ENCODE results near the gene COX6A2.
"Not testable (repeated sequence)": the region's sequence is repeated elsewhere in the genome, so short reads cannot be mapped to it uniquely, and the experiment has no call there.

COX6A2 gene

DNA sequence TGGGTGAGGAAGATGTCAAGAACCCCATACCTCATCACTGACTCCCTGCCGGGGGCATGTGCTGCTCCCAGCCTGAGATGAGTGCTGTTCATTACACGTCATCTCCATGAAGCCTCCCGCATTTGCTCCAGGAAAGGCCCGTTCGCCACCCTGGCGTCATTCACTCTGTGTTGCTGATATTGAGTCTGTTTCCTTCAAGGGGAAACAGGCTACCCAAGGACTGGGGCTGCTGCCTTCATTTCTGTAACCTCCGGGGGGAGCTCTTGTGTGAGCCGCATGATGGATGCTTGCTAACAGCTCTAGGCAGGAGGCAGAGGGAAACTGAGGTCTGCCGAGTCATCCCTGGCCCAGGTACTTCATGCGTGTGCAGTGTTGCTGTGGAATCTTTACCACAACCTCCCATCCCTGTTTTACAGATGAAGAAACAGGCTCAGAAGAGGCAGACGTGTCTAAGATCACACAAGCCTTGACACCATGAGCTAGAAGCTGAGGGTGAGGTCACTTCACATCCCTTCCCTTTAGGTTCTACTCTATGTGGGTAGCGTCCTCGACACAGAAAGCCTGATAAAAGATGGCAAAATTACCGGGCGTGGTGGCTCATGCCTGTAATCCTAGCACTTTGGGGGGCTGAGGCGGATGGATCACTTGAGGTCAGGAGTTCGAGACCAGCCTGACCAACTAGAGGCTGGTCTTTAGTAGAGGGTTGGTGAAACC is 27.6 kb upstream of the COX6A2 start:
- H3K27me3 ChIP-seq (replicated peaks) = no peaks in the 10 kb centered on the region
- TF ChIP-seq, protein P1, sequence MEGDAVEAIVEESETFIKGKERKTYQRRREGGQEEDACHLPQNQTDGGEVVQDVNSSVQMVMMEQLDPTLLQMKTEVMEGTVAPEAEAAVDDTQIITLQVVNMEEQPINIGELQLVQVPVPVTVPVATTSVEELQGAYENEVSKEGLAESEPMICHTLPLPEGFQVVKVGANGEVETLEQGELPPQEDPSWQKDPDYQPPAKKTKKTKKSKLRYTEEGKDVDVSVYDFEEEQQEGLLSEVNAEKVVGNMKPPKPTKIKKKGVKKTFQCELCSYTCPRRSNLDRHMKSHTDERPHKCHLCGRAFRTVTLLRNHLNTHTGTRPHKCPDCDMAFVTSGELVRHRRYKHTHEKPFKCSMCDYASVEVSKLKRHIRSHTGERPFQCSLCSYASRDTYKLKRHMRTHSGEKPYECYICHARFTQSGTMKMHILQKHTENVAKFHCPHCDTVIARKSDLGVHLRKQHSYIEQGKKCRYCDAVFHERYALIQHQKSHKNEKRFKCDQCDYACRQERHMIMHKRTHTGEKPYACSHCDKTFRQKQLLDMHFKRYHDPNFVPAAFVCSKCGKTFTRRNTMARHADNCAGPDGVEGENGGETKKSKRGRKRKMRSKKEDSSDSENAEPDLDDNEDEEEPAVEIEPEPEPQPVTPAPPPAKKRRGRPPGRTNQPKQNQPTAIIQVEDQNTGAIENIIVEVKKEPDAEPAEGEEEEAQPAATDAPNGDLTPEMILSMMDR (IDR thresholded peaks at IDR 0.05; ENCODE audit: low read depth, low read length, missing control alignments) = peak; percentile 64
- no peak overlapping the region for H3K27ac ChIP-seq
- in situ Hi-C loops (cut with HindIII; ENCODE audit: low pct_ligation_motif_present, low sequenced_read_pairs) = loop anchor here (25.0 kb wide), 2 partner anchors 268 to 518 kb away; partner anchors contain the start of genes FUS and ORAI3
- DNase-seq = no peak
- no peaks in the 10 kb centered on the region for H3K36me3 ChIP-seq (replicated peaks)
- H3K4me3 ChIP-seq (ENCODE audit: low read depth, low read length) = no peak overlapping the region

DNA sequence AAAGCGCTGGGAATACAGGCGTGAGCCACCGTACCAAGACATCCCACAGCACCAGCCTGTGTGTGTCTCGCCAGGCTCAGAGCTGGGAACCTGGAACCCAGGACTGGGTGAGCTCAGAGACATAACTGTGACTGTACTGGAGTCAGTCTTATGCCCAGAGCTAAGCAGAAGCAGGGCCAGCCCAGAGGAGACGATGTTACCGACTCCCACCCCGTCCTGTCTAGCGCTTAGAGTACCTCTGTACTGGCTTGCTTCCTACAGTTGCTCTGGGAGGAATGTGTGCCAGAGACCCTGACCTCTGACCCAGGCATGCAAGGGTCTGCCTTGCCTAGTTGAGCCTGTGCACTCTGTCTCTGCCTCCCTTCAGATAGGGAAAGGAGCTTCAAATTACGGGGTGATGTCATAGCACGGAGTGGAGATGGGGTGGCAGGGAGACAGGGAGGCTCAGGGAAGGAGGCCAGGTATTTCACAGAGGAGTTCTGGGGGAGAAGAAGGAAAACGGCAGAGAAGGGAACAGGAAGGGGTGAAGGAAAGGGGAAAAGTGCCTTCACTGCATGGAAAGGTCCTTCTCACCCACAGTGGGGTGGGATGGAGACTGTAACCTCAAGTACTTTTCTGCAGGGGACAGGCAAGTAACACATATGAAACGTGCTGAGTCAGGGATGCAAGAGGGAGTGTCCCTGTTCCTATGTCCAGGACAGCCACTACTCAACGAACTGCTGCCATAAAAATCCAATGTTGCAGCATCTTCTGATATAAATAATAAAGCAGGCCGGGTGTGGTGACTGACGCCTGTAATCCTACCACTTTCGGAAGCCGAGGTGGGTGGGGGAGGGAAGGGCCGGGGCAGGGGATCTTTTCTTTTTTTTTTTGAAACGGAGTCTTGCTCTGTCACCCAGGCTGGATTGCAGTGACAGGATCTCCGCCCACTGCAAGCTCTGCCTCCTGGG is 25.4 kb upstream of the COX6A2 start:
- Histone ChIP-seq H3K27ac (peak overlapping the region; percentile 77), H3K4me3 (ENCODE audit: low read depth, low read length) (no peak overlapping the region), H3K36me3 (replicated peaks) (no peaks in the 10 kb centered on the region), H3K27me3 (replicated peaks) (no peaks in the 10 kb centered on the region)
- in situ Hi-C loops (cut with HindIII; ENCODE audit: low pct_ligation_motif_present, low sequenced_read_pairs) = loop anchor here (25.0 kb wide), 2 partner anchors 266 to 516 kb away; partner anchors contain the start of genes FUS and ORAI3
- DNase-seq = peak; percentile 40
- TF ChIP-seq, protein P1 (IDR thresholded peaks at IDR 0.05; ENCODE audit: low read depth, low read length, missing control alignments) = no peak

DNA sequence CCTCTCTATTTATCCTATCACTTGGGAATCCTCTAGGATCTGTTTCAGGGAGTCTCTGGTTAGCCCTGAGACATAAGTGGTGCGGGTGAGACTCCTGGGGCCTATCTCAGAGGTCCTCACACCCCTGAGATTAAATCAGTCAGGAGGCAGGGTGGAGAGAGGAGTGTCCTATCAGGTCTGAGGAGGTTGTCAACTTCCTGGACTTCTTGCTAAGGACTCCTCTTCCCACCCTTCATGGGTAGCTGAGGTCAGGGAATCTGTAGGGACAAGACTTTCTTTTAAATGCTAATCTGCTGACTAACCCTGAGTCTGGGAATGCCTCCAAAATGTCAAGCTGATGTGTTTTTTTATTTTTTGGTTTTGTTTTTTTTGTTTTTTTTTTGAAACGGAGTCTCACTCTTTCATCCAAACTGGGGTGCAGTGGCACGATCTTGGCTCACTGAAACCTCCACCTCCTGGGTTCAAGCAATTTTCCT is 24.5 kb upstream of the COX6A2 start:
- no peaks in the 10 kb centered on the region for H3K27me3 ChIP-seq (replicated peaks)
- TF ChIP-seq, protein P1 (IDR thresholded peaks at IDR 0.05; ENCODE audit: low read depth, low read length, missing control alignments) = no peak
- peak; percentile 87 for DNase-seq
- no peak overlapping the region for H3K4me3 ChIP-seq (ENCODE audit: low read depth, low read length)
- no peaks in the 10 kb centered on the region for H3K36me3 ChIP-seq (replicated peaks)
- in situ Hi-C loops (cut with HindIII; ENCODE audit: low pct_ligation_motif_present, low sequenced_read_pairs) = loop anchor here (25.0 kb wide), 2 partner anchors 265 to 515 kb away; partner anchors contain the start of genes FUS and ORAI3
- peak overlapping the region; percentile 77 for H3K27ac ChIP-seq

DNA sequence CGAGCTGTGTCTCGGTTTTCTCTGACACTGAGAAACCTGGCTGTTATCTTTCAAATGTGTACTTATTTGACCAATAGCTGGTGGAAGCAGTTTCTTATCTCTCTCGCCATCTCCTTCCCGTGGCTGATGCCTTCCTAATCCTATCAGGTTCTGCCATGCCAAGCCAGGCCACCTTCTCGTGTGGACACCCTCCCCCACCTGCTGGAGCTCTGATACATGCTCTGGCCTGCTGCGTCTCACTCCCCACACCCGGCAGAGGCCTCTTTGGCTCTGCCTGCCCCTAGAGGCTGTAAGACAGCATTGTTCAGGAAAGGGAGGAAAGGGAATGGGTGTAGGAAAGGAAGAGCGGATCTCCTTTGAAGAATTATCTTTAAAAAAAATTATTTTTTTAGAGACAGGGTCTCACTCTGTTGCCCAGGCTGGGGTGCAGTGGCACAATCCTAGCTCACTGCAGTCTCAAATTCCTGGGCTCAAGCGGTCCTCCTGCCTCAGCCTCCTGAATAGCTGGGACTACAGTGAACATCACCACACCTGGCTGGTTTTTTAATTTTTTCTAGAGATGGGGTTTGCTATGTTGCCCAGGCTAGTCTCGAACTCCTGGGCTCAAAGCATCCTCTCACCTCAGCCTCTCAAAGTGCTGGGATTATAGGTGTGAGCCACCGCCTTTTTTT is 23.7 kb upstream of the COX6A2 start:
- H3K36me3 ChIP-seq (replicated peaks) = no peaks in the 10 kb centered on the region
- in situ Hi-C loops (cut with HindIII; ENCODE audit: low pct_ligation_motif_present, low sequenced_read_pairs) = loop anchor here (25.0 kb wide), 2 partner anchors 265 to 515 kb away; partner anchors contain the start of genes FUS and ORAI3
- H3K4me3 ChIP-seq (ENCODE audit: low read depth, low read length) = no peak overlapping the region
- no peaks in the 10 kb centered on the region for H3K27me3 ChIP-seq (replicated peaks)
- DNase-seq = peak; percentile 64
- TF ChIP-seq, protein P1 (IDR thresholded peaks at IDR 0.05; ENCODE audit: low read depth, low read length, missing control alignments) = peak; percentile 86
- peak overlapping the region; percentile 77 for H3K27ac ChIP-seq

DNA sequence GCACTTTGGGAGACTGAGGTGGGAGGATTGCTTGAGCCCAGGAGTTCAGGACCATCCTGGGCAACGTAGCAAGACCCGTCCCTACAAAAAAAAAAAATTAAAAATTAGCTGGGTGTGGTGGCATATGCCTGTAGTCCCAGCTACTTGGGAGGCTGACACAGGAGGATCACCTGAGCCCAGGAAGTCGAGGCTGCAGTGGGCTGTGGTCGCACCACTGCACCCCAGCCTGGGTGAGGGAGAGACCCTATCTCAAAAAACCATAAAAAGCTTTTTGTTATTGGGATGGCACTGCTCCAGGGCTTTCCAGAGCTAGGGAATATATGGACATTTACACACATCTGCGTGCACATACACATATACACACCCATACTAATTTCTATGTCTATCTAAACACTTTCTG is 23.0 kb upstream of the COX6A2 start:
- Histone ChIP-seq H3K27ac (no peak overlapping the region), H3K36me3 (replicated peaks) (no peaks in the 10 kb centered on the region), H3K4me3 (ENCODE audit: low read depth, low read length) (no peak overlapping the region), H3K27me3 (replicated peaks) (no peaks in the 10 kb centered on the region)
- no peak for DNase-seq
- in situ Hi-C loops (cut with HindIII; ENCODE audit: low pct_ligation_motif_present, low sequenced_read_pairs) = loop anchor here (25.0 kb wide), 2 partner anchors 264 to 514 kb away; partner anchors contain the start of genes FUS and ORAI3
- TF ChIP-seq, protein P1 (IDR thresholded peaks at IDR 0.05; ENCODE audit: low read depth, low read length, missing control alignments) = no peak

DNA sequence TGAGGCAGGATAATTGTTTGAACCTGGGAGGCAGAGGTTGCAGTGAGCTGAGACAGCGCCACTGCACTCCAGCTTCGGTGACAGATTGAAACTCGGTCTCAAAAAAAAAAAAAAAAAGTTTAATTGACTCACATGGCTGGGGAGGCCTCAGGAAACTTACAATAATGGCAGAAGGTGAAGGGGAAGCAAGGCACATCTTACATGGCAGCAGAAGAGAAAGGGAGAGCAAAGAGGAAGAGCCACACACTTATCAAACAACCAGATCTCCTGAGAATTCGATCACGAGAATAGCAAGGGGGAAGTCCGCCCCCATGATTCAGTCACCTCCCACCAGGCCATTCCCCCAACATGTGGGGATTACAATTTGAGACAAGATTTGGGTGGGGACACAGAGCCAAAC is 17.8 kb upstream of the COX6A2 start:
- H3K27me3 ChIP-seq (replicated peaks); H3K36me3 ChIP-seq (replicated peaks); in situ Hi-C loops (cut with HindIII; ENCODE audit: low pct_ligation_motif_present, low sequenced_read_pairs); H3K4me3 ChIP-seq (ENCODE audit: low read depth, low read length); H3K27ac ChIP-seq; DNase-seq: not testable (repeated sequence)
